ENCODE data around the gene TYW3.

GRCh38 chr1:74755475-74755874 lies 22.5 kb downstream of the TYW3 start:
- no peak for TF ChIP-seq CTCF (conservative IDR thresholded peaks at IDR 0.05; ENCODE audit: low read depth, low read length)
- no peak for TF ChIP-seq EZH2 (IDR thresholded peaks at IDR 0.05; ENCODE audit: borderline replicate concordance, low read depth, low read length, poor library complexity, severe bottlenecking)
